GM12873 (cell line): ENCODE data around the gene TMEM225.

Experiments
- CTCF ChIP-seq: IDR thresholded peaks from 2 replicates; pipeline ENCODE4 v1.5.1; 2012; ENCODE audit warnings: low read depth, mild to moderate bottlenecking, moderate library complexity, low read length, control low read depth; ENCODE audit not compliant: insufficient read depth; ENCODE audit errors: missing control alignments

The TMEM225 gene

GRCh38 chr11:123892031-123892430, 6.6 kb upstream of the TMEM225 start:
- no peak for TF ChIP-seq CTCF

- TF ChIP-seq CTCF: no peak
Measured at GRCh38 chr11:123880912-123881311, 4.6 kb downstream of the TMEM225 start.

GRCh38 chr11:123859731-123860130, 25.7 kb downstream of the TMEM225 start:
- no peak for TF ChIP-seq CTCF

- no peak for TF ChIP-seq CTCF
Measured at GRCh38 chr11:123856444-123856843, 29.0 kb downstream of the TMEM225 start.

GRCh38 chr11:123853038-123853437, 32.4 kb downstream of the TMEM225 start:
- no peak for TF ChIP-seq CTCF

- TF ChIP-seq CTCF: no peak
Measured at GRCh38 chr11:123852321-123852720, 33.1 kb downstream of the TMEM225 start.

- TF ChIP-seq CTCF: no peak
Measured at GRCh38 chr11:123851110-123851509, 34.4 kb downstream of the TMEM225 start.

GRCh38 chr11:123841174-123841573, 44.3 kb downstream of the TMEM225 start:
- no peak for TF ChIP-seq CTCF
